ENCODE results near the gene IL21R. TPM values are rescaled to one million over a fixed set of nuclear protein-coding genes. Genes with fewer than 3 reads are reported as not detected.

The IL21R gene
- total and polyA plus RNA-seq, 9 of the 15 experiments (the other 6 are each of a cell fraction or from before 2014, with no cell fraction given), result 0.04 to 0.34 (median 0.18) TPM; not detected in 1

DNA sequence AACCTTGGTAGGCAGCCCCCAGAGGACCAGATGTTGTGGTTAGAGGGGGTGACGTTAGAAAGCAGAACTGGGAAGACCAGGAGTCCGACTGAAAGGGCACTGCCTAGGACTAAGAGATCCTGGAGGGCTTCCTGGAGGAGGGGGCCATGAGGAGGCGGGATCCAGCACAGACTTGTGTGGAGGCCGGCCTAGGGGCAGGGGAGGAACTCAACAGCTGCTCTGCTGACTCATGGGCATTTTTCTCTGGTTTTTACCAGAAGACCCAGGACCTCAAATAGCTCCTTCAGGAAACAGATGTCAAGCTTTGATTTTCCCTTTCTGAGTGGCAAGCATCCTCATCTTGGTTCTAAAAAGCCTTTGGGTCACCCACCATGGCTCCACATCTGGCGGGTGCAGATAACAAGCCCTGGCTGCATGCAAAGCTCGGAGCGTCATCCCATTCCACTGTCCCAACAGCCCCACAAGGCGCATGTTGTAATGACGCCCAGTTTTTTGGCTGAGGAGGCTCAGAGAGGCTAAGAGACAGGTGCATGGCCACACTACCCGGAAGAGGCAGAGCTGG lies 29.0 kb downstream of the IL21R start (continued):
- TF ChIP-seq FOXJ3 (CRISPR knock-in tag; IDR thresholded peaks at IDR 0.05) (no peak), ZNF408 (CRISPR knock-in tag; IDR thresholded peaks at IDR 0.05; ENCODE audit: low read depth) (no peak)

DNA sequence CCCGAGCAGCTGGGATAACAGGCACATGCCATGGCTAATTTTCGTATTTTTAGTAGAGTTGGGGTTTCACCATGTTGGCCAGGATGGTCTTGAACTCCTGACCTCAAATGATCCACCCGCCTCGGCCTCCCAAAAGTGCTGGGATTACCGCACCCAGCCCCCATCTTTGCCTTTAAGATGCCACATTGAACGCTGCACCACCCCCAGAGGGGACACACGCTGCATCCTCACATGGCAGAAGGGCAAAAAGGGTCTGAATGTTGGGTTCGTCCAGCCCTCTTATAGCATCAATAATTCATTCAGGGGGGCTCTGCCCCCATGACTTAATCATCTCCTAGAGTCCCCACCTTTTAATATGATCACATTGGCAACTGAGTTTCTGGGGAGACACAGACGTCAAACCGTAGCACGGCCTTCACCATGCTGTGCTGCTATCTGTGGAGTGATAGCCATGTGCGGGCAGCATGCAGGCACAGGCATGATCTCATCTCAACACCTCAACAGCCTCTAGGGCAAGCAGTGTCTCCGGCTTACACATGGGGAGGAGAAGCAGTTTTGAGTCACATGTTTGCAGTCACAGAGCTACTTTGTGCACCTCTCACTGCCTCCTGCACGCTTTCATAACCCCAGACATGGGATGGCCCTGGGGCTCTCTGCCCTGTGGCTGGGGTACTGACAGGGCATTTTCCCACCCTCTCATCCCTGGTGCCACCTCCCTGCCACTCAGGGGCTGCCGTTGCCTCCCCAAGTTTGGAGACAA lies 30.0 kb downstream of the IL21R start:
- H3K4me1 ChIP-seq (replicated peaks in 1 of 2; ENCODE audit: control insufficient read depth in 2 of 2, insufficient read depth in 2 of 2, low read length in 2 of 2), result peaks cover 5 to 12% of the 10 kb centered on the region in 2 experiments
- CTCF ChIA-PET (ENCODE audit: low intra/inter-chr PET ratio), result no interaction called here
- in situ Hi-C loops (cut with MboI), result no loop called here
- H3K9ac ChIP-seq (ENCODE audit: insufficient read depth in 1 of 2, low read depth in 2 of 2, low read length in 2 of 2), result no peak overlapping the region
- peaks cover 0 to 6% of the 10 kb centered on the region in 2 experiments; a peak in 1 of 5 replicates for H3K27me3 ChIP-seq (ENCODE audit: control insufficient read depth in 2 of 2, insufficient read depth in 2 of 2, low read length in 2 of 2)
- H3K4me3 ChIP-seq, result no peak overlapping the region
- H3K36me3 ChIP-seq (ENCODE audit: control insufficient read depth, insufficient read depth, low read length), result no peaks in the 10 kb centered on the region
- no TSS peak for BruUV-seq (replicated peaks)
- WGBS (ENCODE audit: insufficient coverage, low coverage, missing lambda C conversion rate), result 23% methylated on average over 15 of the region's 15 CpGs
- ATAC-seq, result peak; percentile 15
- POLR2A ChIA-PET, result interaction anchor here (1.4 kb wide), 1 partner anchor 12 kb away, joined by 4 read pairs; no protein-coding TSS in a partner anchor
- peak; percentile 35 for FAIRE-seq
- H3K79me2 ChIP-seq (ENCODE audit: control insufficient read depth, insufficient read depth, low read length), result no peaks in the 10 kb centered on the region
- intact Hi-C loops (cut with micrococcal nuclease), result no loop called here
- H3K9me1 ChIP-seq (ENCODE audit: control insufficient read depth, insufficient read depth, low read length), result no peaks in the 10 kb centered on the region
- H2AFZ ChIP-seq (ENCODE audit: low read depth, low read length), result no peak overlapping the region
- H3K9me3 ChIP-seq (replicated peaks; ENCODE audit: control insufficient read depth, insufficient read depth, low read depth, low read length), result no peaks in the 10 kb centered on the region
- no peak overlapping the region for H3K4me2 ChIP-seq (ENCODE audit: insufficient read depth, low read length)
- DNase-seq (ENCODE audit: extremely low read depth in 1 of 4, low spot score in 3 of 4), result no peak
- no peak overlapping the region for H3K27ac ChIP-seq (ENCODE audit: extremely low read depth, low read depth, low read length)
- H4K20me1 ChIP-seq (replicated peaks; ENCODE audit: control insufficient read depth, insufficient read depth, low read length), result no peaks in the 10 kb centered on the region
- TF ChIP-seq, protein P1, sequence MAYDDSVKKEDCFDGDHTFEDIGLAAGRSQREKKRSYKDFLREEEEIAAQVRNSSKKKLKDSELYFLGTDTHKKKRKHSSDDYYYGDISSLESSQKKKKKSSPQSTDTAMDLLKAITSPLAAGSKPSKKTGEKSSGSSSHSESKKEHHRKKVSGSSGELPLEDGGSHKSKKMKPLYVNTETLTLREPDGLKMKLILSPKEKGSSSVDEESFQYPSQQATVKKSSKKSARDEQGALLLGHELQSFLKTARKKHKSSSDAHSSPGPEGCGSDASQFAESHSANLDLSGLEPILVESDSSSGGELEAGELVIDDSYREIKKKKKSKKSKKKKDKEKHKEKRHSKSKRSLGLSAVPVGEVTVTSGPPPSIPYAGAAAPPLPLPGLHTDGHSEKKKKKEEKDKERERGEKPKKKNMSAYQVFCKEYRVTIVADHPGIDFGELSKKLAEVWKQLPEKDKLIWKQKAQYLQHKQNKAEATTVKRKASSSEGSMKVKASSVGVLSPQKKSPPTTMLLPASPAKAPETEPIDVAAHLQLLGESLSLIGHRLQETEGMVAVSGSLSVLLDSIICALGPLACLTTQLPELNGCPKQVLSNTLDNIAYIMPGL (CRISPR knock-in tag; IDR thresholded peaks at IDR 0.05), result no peak
- TF ChIP-seq NFXL1 (CRISPR knock-in tag; IDR thresholded peaks at IDR 0.05) (no peak), NFATC3 (IDR thresholded peaks at IDR 0.05) (no peak), ZNF282 (CRISPR knock-in tag; IDR thresholded peaks at IDR 0.05) (no peak), NFIX (CRISPR knock-in tag; IDR thresholded peaks at IDR 0.05; ENCODE audit: low read depth) (no peak), FUS (optimal IDR thresholded peaks at IDR 0.05; ENCODE audit: low read depth, low read length) (no peak), JUND (IDR thresholded peaks at IDR 0.05; ENCODE audit: borderline replicate concordance, low read depth, low read length) (peak; percentile 27; the same call in 1 of the 2 replicates), JUND (tag; IDR thresholded peaks at IDR 0.05; ENCODE audit: borderline replicate concordance, low read depth, low read length) (no peak), ZNF584 (CRISPR knock-in tag; IDR thresholded peaks at IDR 0.05; ENCODE audit: low read depth) (no peak)
- TF ChIP-seq, protein P2, sequence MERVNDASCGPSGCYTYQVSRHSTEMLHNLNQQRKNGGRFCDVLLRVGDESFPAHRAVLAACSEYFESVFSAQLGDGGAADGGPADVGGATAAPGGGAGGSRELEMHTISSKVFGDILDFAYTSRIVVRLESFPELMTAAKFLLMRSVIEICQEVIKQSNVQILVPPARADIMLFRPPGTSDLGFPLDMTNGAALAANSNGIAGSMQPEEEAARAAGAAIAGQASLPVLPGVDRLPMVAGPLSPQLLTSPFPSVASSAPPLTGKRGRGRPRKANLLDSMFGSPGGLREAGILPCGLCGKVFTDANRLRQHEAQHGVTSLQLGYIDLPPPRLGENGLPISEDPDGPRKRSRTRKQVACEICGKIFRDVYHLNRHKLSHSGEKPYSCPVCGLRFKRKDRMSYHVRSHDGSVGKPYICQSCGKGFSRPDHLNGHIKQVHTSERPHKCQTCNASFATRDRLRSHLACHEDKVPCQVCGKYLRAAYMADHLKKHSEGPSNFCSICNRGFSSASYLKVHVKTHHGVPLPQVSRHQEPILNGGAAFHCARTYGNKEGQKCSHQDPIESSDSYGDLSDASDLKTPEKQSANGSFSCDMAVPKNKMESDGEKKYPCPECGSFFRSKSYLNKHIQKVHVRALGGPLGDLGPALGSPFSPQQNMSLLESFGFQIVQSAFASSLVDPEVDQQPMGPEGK (CRISPR knock-in tag; IDR thresholded peaks at IDR 0.05; ENCODE audit: borderline replicate concordance), result no peak
- TF ChIP-seq, protein P3, sequence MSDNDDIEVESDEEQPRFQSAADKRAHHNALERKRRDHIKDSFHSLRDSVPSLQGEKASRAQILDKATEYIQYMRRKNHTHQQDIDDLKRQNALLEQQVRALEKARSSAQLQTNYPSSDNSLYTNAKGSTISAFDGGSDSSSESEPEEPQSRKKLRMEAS (CRISPR knock-in tag; IDR thresholded peaks at IDR 0.05), result peak; percentile 51; the same call in 1 of the 2 replicates
- TF ChIP-seq, protein P4, sequence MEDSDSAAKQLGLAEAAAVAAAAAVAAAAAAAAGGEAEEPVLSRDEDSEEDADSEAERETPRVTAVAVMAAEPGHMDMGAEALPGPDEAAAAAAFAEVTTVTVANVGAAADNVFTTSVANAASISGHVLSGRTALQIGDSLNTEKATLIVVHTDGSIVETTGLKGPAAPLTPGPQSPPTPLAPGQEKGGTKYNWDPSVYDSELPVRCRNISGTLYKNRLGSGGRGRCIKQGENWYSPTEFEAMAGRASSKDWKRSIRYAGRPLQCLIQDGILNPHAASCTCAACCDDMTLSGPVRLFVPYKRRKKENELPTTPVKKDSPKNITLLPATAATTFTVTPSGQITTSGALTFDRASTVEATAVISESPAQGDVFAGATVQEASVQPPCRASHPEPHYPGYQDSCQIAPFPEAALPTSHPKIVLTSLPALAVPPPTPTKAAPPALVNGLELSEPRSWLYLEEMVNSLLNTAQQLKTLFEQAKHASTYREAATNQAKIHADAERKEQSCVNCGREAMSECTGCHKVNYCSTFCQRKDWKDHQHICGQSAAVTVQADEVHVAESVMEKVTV (CRISPR knock-in tag; IDR thresholded peaks at IDR 0.05), result no peak
